Astrocyte of the spinal cord (primary cell): ENCODE measurements around the gene EXOC6.
A peak's percentile ranks its signal among the peaks of the same experiment; 100 is the strongest.

Experiments
- DNase-seq: peaks from one replicate; pipeline ENCODE4 v3.0.0; 2011; ENCODE audit warnings: low read depth, low spot score
- H3K4me3 ChIP-seq: 2 replicates; pipeline ENCODE4 v1.5.1; 2011; ENCODE audit warnings: low read depth, mild to moderate bottlenecking, low read length, moderate library complexity
- in situ Hi-C: cut with HindIII; loops from 2 replicates; pipeline ENCODE4 v1.10.0; 2017; ENCODE audit warnings: low sequenced_read_pairs
- TF ChIP-seq, protein P1 (sequence below): IDR thresholded peaks from 2 replicates; pipeline ENCODE4 v1.5.1; 2012; ENCODE audit warnings: low read depth, mild to moderate bottlenecking, low read length, inconsistent platforms

Gene EXOC6

DNA sequence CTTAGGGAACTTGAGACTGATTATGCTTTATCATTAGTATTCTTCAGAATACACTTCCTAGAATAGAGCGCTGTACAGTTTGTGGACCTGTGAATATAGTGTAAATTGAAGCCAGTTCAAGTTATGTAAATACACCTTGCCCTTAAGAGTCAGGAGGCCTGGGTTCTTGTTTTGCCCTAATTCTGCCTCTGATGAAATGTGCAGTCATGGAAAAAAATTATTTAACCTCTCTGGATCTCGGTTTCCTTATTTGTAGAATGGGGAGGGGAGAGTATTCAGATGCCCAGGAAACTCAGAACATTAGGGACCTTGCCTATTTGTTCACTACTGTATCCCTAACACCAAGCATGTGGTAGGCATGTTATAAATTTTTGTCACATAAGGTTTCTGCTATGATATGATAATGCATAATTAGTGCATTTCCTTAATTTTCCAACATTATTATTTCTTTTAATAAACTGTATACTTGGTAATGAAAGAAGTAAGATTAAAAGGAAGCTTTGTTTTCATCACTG lies 1.3 kb downstream of the EXOC6 start:
- H3K4me3 ChIP-seq, result peak overlapping the region; percentile 65
- in situ Hi-C loops, result no loop called here

DNA sequence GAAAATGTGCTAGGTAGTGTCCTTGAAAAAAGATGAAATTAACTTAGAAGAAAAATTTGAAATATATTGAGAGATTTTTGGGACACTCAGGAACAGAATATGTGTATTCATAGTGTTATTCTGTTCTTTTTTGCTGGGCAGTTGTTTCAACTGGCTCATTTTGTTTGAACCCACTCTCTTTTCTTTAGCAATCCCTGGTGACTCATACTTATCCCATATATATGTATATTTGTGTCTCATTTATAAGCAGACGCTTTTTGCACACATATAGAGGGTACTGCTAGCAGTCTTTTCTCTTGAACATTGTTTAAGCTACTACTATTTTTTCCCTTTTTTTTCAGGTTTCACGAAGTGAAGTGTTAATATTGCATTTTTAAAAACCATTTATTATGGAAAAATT lies 1.9 kb downstream of the EXOC6 start:
- no peak overlapping the region for H3K4me3 ChIP-seq
- DNase-seq, result no peak
- in situ Hi-C loops, result no loop called here
- TF ChIP-seq, protein P1, sequence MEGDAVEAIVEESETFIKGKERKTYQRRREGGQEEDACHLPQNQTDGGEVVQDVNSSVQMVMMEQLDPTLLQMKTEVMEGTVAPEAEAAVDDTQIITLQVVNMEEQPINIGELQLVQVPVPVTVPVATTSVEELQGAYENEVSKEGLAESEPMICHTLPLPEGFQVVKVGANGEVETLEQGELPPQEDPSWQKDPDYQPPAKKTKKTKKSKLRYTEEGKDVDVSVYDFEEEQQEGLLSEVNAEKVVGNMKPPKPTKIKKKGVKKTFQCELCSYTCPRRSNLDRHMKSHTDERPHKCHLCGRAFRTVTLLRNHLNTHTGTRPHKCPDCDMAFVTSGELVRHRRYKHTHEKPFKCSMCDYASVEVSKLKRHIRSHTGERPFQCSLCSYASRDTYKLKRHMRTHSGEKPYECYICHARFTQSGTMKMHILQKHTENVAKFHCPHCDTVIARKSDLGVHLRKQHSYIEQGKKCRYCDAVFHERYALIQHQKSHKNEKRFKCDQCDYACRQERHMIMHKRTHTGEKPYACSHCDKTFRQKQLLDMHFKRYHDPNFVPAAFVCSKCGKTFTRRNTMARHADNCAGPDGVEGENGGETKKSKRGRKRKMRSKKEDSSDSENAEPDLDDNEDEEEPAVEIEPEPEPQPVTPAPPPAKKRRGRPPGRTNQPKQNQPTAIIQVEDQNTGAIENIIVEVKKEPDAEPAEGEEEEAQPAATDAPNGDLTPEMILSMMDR, result no peak

More for the DNA sequence above, 1.3 kb downstream of the EXOC6 start:
- no peak for DNase-seq
- TF ChIP-seq, protein P1, result no peak

DNA sequence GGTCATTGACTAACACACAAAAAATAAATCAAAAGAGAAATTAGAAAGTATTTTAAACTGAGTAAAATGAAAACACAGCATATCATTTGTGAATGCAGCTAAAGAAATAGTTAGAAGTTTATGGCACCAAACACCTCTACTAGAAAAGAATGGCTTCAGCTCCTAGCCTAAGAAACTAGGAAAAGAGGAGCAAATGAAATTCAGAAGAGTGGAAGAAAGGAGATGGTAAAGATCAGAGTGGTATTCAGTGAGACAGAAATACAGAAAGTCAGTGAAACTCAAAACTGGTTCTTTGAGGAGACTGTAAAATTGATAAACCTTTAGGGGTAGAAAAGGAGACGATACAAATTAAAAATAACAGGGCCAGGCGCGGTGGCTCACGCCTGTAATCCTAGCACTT lies 2.7 kb downstream of the EXOC6 start:
- no peak for DNase-seq
- H3K4me3 ChIP-seq, result no peak overlapping the region
- in situ Hi-C loops, result no loop called here
- TF ChIP-seq, protein P1, result no peak

DNA sequence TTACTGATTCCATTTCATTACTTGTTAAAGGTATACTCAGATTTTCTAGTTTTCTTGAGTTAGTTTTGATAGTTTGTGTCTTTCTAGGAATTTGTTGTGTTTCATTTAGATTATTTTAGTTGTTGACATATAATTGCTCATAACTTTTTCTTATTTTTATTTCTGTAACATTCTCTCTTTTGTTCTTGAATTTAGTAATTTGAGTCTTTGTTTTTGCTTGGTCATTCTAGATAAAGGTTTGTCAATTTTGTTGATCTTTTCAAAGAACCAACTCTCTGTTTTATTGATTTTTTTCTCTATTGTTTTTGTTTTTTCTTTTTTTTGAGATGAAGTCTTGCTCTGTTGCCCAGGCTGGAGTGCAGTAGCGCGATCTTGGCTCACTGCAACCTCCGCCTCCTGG lies 7.2 kb downstream of the EXOC6 start:
- H3K4me3 ChIP-seq, result no peak overlapping the region
- in situ Hi-C loops, result no loop called here
- DNase-seq, result no peak
- TF ChIP-seq, protein P1, result no peak

DNA sequence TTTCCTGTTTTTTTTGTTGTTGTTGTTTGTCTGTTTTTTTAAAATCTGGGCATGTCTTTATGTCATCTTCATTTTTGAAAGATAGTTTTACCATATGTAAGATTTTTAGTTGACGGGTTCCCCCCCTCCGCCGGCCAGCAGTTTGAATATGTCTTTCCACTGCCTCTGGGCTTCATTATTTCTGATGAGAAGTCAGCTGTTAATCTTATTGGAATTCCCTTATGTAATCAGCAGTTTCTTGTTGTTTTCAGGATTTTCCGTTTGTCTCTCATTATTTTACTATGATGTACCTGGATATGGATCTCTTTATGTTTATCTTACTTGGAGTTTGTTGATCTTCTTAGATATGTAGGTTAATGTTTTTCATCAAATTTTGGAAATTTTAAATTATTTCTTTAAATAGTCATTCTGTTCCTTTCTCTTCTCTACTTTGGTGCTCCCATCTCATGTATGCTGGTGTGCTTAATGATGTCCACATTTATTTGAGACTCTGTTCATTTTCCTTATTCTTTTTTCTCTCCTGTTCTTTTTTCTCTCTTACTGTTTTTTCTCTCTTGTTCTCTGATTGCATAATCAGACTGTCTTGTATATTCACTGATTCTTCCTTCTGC lies 9.7 kb downstream of the EXOC6 start:
- TF ChIP-seq, protein P1, result no peak
- in situ Hi-C loops, result no loop called here
- no peak for DNase-seq
- H3K4me3 ChIP-seq, result no peak overlapping the region

DNA sequence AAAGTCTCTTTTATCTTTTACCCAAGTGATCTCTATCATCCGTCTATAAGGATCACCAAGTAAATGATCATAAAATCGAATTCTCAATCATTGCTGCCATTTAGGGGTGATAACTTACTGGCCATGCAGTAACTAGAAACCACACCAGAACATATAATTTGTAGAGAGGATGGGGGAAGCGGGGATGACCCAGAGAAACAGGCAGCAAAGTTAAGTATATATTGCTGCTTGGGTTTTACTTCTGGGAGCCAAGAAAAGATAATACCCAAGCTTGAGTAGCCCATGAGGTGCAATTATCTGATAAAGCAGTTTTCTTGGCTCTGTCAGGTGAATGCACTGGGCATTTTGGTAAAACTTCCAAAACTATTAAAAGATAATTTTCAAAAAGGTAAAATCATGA lies 18.9 kb downstream of the EXOC6 start:
- DNase-seq, result no peak
- TF ChIP-seq, protein P1, result no peak
- in situ Hi-C loops, result no loop called here
- no peak overlapping the region for H3K4me3 ChIP-seq
